H1 (cell line): ENCODE data around the gene TEKT4. TPM values are rescaled to one million over a fixed set of nuclear protein-coding genes. Genes with fewer than 3 reads are reported as not detected.

Source experiments
- CTCF ChIA-PET: fragments of 300-600 bp; sonication (Branson Sonifier 250); formaldehyde crosslinking; loops from one replicate; lab custom pipeline; 2021; ENCODE audit not compliant: partially characterized antibody; lab: Charles Lee
- POLR2A ChIA-PET: fragments of 300-600 bp; sonication (Branson Sonifier 250); formaldehyde crosslinking; loops from one replicate; lab custom pipeline; 2021; ENCODE audit warnings: inconsistent platforms; ENCODE audit not compliant: partially characterized antibody; lab: Charles Lee
- DNase-seq, 2 experiments: peaks; one replicate each; pipeline versions ENCODE4 v3.0.0 to v3.0.0-alpha.2; 2010 to 2022; ENCODE audit warnings: low spot score in 2 of 2, low read depth in 1 of 2, mixed read lengths in 1 of 2
- FAIRE-seq: peaks from 2 replicates; lab custom pipeline; 2011; peaks lifted over from hg19 to GRCh38; lab: Jason Lieb, UNC
- H2AFZ ChIP-seq: 2 replicates; pipeline ENCODE4 v1.8.1; 2012; ENCODE audit warnings: low read length, inconsistent platforms
- H2AK5ac ChIP-seq: 2 replicates; pipeline ENCODE4 v1.6.1; 2013; ENCODE audit warnings: low read depth, low read length
- H2BK120ac ChIP-seq: replicated peaks from 2 replicates; pipeline ENCODE3; 2013; ENCODE audit warnings: low read depth, low read length, inconsistent platforms
- H2BK12ac ChIP-seq: 2 replicates; pipeline ENCODE4 v1.6.1; 2013; ENCODE audit warnings: low read depth, low read length
- H2BK15ac ChIP-seq: 2 replicates; pipeline ENCODE4 v1.6.1; 2013; ENCODE audit warnings: low read length
- H2BK20ac ChIP-seq: 2 replicates; pipeline ENCODE4 v1.6.1; 2013; ENCODE audit warnings: low read length
- H2BK5ac ChIP-seq: 2 replicates; pipeline ENCODE4 v1.6.1; 2013; ENCODE audit warnings: low read depth, low read length
- H3K14ac ChIP-seq: 2 replicates; pipeline ENCODE4 v1.6.1; 2013; ENCODE audit warnings: inconsistent platforms; ENCODE audit not compliant: insufficient read length
- H3K18ac ChIP-seq: 2 replicates; pipeline ENCODE4 v1.6.1; 2013; ENCODE audit warnings: low read length; ENCODE audit errors: extremely low read depth
- H3K23ac ChIP-seq: 2 replicates; pipeline ENCODE4 v1.6.1; 2013; ENCODE audit warnings: inconsistent platforms; ENCODE audit not compliant: insufficient read length
- H3K23me2 ChIP-seq: 2 replicates; pipeline ENCODE4 v1.6.1; 2013; ENCODE audit warnings: low read depth, low read length
- H3K27ac ChIP-seq: 2 replicates; pipeline ENCODE4 v1.6.1; 2011; ENCODE audit warnings: low read depth, low read length, inconsistent platforms
- H3K27me3 ChIP-seq, 4 experiments: replicated peaks in 1 of 4; 1 replicate in 1 of 4; 2 replicates in 3 of 4; pipeline versions ENCODE4 v1.6.1 to v1.8.1; 2011 to 2013; ENCODE audit warnings: low read length in 3 of 4, mild to moderate bottlenecking in 3 of 4, inconsistent platforms in 2 of 4, mixed read lengths in 2 of 4, moderate library complexity in 1 of 4; ENCODE audit not compliant: control insufficient read depth in 3 of 4, insufficient read depth in 3 of 4; ENCODE audit errors: extremely low read depth in 1 of 4
- H3K36me3 ChIP-seq, 4 experiments: 2 replicates each; pipeline versions ENCODE4 v1.6.1 to v1.8.1; 2011 to 2013; ENCODE audit warnings: mild to moderate bottlenecking in 4 of 4, low read length in 3 of 4, moderate library complexity in 2 of 4, control low read depth in 1 of 4, inconsistent platforms in 1 of 4; ENCODE audit not compliant: insufficient read depth in 4 of 4, control insufficient read depth in 2 of 4
- H3K4ac ChIP-seq: replicated peaks from 2 replicates; pipeline ENCODE3; 2013; ENCODE audit warnings: low read length, low read depth, mixed read lengths, inconsistent platforms; ENCODE audit not compliant: insufficient read length
- H3K4me1 ChIP-seq, 4 experiments: replicated peaks in 1 of 4; 1 replicate in 1 of 4; 2 replicates in 3 of 4; pipeline versions ENCODE4 v1.6.1 to v1.8.1; 2011 to 2013; ENCODE audit warnings: low read length in 3 of 4, inconsistent platforms in 2 of 4, mixed read lengths in 1 of 4; ENCODE audit not compliant: insufficient read depth in 4 of 4, control insufficient read depth in 3 of 4
- H3K4me2 ChIP-seq, 2 experiments: 2 replicates each; pipeline versions ENCODE4 v1.6.1 to v1.8.1; 2011 to 2013; ENCODE audit warnings: low read depth in 2 of 2, low read length in 2 of 2, control low read depth in 1 of 2, inconsistent platforms in 1 of 2, mild to moderate bottlenecking in 1 of 2; ENCODE audit not compliant: insufficient read depth in 1 of 2
- H3K4me3 ChIP-seq, 4 experiments: fragments of 200-600, 300-600 bp in 1 of 4; sonication (generic), shearing (Covaris generic), sonication (Bioruptor Twin) in 1 of 4; 2 replicates each; pipeline versions ENCODE4 v1.5.1 to v1.8.1; 2011 to 2016; ENCODE audit warnings: low read length in 4 of 4, low read depth in 3 of 4, control low read depth in 2 of 4, inconsistent platforms in 2 of 4, mild to moderate bottlenecking in 2 of 4, mixed read lengths in 1 of 4, moderate library complexity in 1 of 4; ENCODE audit not compliant: insufficient read depth in 2 of 4; ENCODE audit errors: extremely low read depth in 1 of 4
- H3K56ac ChIP-seq: replicated peaks from 2 replicates; pipeline ENCODE3; 2013; ENCODE audit warnings: low read depth, mild to moderate bottlenecking, mixed read lengths, low read length, inconsistent platforms; ENCODE audit not compliant: insufficient read length
- H3K79me1 ChIP-seq: 2 replicates; pipeline ENCODE4 v1.6.1; 2013; ENCODE audit warnings: low read depth, low read length, control low read depth
- H3K79me2 ChIP-seq, 2 experiments: 2 replicates each; pipeline versions ENCODE4 v1.6.1 to v1.8.1; 2012 to 2013; ENCODE audit warnings: low read length in 2 of 2, mild to moderate bottlenecking in 2 of 2, inconsistent platforms in 1 of 2; ENCODE audit not compliant: insufficient read depth in 2 of 2, control insufficient read depth in 1 of 2
- H3K9ac ChIP-seq, 4 experiments: replicated peaks in 1 of 4; 1 replicate in 1 of 4; 2 replicates in 3 of 4; pipeline versions ENCODE4 v1.6.1 to v1.8.1; 2011 to 2013; ENCODE audit warnings: low read depth in 3 of 4, low read length in 3 of 4, control low read depth in 2 of 4, mild to moderate bottlenecking in 2 of 4, moderate library complexity in 2 of 4, inconsistent platforms in 1 of 4; ENCODE audit errors: extremely low read depth in 1 of 4
- H3K9me3 ChIP-seq, 2 experiments: 2 replicates each; pipeline versions ENCODE4 v1.6.1 to v1.8.1; 2012 to 2013; ENCODE audit warnings: mild to moderate bottlenecking in 2 of 2, moderate library complexity in 2 of 2, control low read depth in 1 of 2, inconsistent platforms in 1 of 2, low read depth in 1 of 2, low read length in 1 of 2, mixed read lengths in 1 of 2; ENCODE audit not compliant: insufficient read depth in 2 of 2
- H4K20me1 ChIP-seq, 2 experiments: replicated peaks in 1 of 2; 2 replicates each; pipeline versions ENCODE3 to v1.8.1; 2011 to 2013; ENCODE audit warnings: inconsistent platforms in 2 of 2, low read length in 2 of 2, mild to moderate bottlenecking in 1 of 2; ENCODE audit not compliant: insufficient read depth in 2 of 2, control insufficient read depth in 1 of 2
- H4K5ac ChIP-seq: 2 replicates; pipeline ENCODE4 v1.6.1; 2013; ENCODE audit warnings: low read length, low read depth, mixed read lengths, inconsistent platforms; ENCODE audit not compliant: insufficient read length
- H4K8ac ChIP-seq: 2 replicates; pipeline ENCODE4 v1.8.0; 2013; ENCODE audit warnings: mild to moderate bottlenecking, moderate library complexity, low read length, inconsistent platforms; ENCODE audit not compliant: insufficient read depth; ENCODE audit errors: extremely low read depth
- H4K91ac ChIP-seq: replicated peaks from 2 replicates; pipeline ENCODE3; 2013; ENCODE audit warnings: low read length, mixed read lengths, inconsistent platforms; ENCODE audit not compliant: insufficient read length
- BCL11A ChIP-seq, 2 experiments: IDR thresholded peaks; one replicate each; pipeline ENCODE4 v1.6.1; 2011; ENCODE audit warnings: low read depth in 2 of 2, low read length in 2 of 2, mild to moderate bottlenecking in 2 of 2
- KDM5A ChIP-seq: fragments of 200-600 bp; IDR thresholded peaks from 2 replicates; pipeline ENCODE4 v1.7.1; 2012; ENCODE audit warnings: mild to moderate bottlenecking, low read length, inconsistent platforms, mixed read lengths
- NRF1 ChIP-seq: IDR thresholded peaks from 2 replicates; pipeline ENCODE4 v1.6.1; 2011; ENCODE audit warnings: mild to moderate bottlenecking, low read depth, low read length, improper control_type of control experiment
- PHF8 ChIP-seq: fragments of 200-600 bp; sonication (generic); conservative IDR thresholded peaks from 2 replicates; pipeline ENCODE4 v1.7.1; 2012; ENCODE audit warnings: low read depth, mild to moderate bottlenecking, inconsistent platforms, low read length, moderate library complexity
- TAF7 ChIP-seq: optimal IDR thresholded peaks from 2 replicates; pipeline ENCODE3; 2011; ENCODE audit warnings: low read depth, mild to moderate bottlenecking, inconsistent platforms, low read length, moderate library complexity, borderline replicate concordance
- TCF12 ChIP-seq: IDR thresholded peaks from 2 replicates; pipeline ENCODE4 v1.6.1; 2011; ENCODE audit warnings: low read depth, mild to moderate bottlenecking, low read length
- ZNF274 ChIP-seq: IDR thresholded peaks from 2 replicates; pipeline ENCODE4 v1.7.0; 2012; ENCODE audit warnings: low read length, borderline replicate concordance; ENCODE audit errors: extremely low read depth
- WGBS, 2 experiments: shearing (Covaris generic) in 1 of 2; methylation state at CpG; one replicate each; pipeline versions ENCODE4 v1.1.6 to v1.1.7; 2013 to 2015; ENCODE audit warnings: low lambda C conversion rate in 2 of 2, mixed read lengths in 2 of 2, inconsistent platforms in 1 of 2, low coverage in 1 of 2, missing lambda C conversion rate in 1 of 2; ENCODE audit not compliant: insufficient replicate concordance in 2 of 2, insufficient coverage in 1 of 2, insufficient read length in 1 of 2; ENCODE audit errors: extremely low coverage in 1 of 2, missing lambda C conversion rate in 1 of 2; 5-methylcytosine and 5-hydroxymethylcytosine counted together
- polyA plus RNA-seq, 7 experiments: library from polyadenylated mRNA; depleted of rRNA in 3 of 7; stranded (reverse) in 5 of 7; unstranded in 2 of 7; fragments of >200 nt in 5 of 7; fragments of 200-250 nt in 2 of 7; gene quantifications; 1 replicate in 5 of 7; 2 replicates in 1 of 7; 4 replicates in 1 of 7; pipeline versions ENCODE4 v1.2.1 to v1.2.3, GENCODE V29; 2011 to 2013; ENCODE audit warnings: missing spikeins in 2 of 7, mixed read lengths in 2 of 7
- total RNA-seq: library from RNA; stranded (reverse); fragmentation: NEBNext Ultra II Directional; extraction: Animal tissue kit (Norgen Biotek cat#: 25700); gene quantifications from 2 replicates; pipeline ENCODE4 v1.2.1, GENCODE V29; 2021

The TEKT4 gene
- total and polyA plus RNA-seq, 2 of the 8 experiments (the other 6 are each of a cell fraction or from before 2014, with no cell fraction given): not detected

GRCh38 chr2:94890234-94890633 lies 19.0 kb downstream of the TEKT4 start:
- WGBS, 2 experiments: 83% methylated on average over 4 of the region's 4 CpGs; no CpG with 5 or more reads in 1 of the 2 experiments
- no peak overlapping the region for H2BK15ac ChIP-seq
- DNase-seq: no peak
- H3K23me2 ChIP-seq: no peaks in the 10 kb centered on the region
- H3K79me1 ChIP-seq: no peaks in the 10 kb centered on the region
- no peak overlapping the region for H2BK20ac ChIP-seq
- H3K4me3 ChIP-seq: no peak overlapping the region
- H2BK5ac ChIP-seq: no peak overlapping the region
- no peak overlapping the region for H2AFZ ChIP-seq
- no peak overlapping the region for H3K23ac ChIP-seq
- H3K27me3 ChIP-seq: no peaks in the 10 kb centered on the region
- H3K27ac ChIP-seq: no peak overlapping the region
- H4K20me1 ChIP-seq: no peaks in the 10 kb centered on the region
- CTCF ChIA-PET: no interaction called here
- H3K9me3 ChIP-seq: peaks cover 32 to 53% of the 10 kb centered on the region in 2 experiments
- TF ChIP-seq ZNF274: no peak
- TF ChIP-seq KDM5A: no peak
- no peak for TF ChIP-seq TAF7
- no peak for TF ChIP-seq PHF8
- TF ChIP-seq BCL11A (IDR thresholded peaks at IDR 0.05; ENCODE audit: low read depth in 2 of 2, low read length in 2 of 2): no peak
- no peak for TF ChIP-seq TCF12
- no peak for TF ChIP-seq NRF1
- H4K5ac ChIP-seq: no peak overlapping the region
- no peaks in the 10 kb centered on the region; a peak in 1 of 7 replicates for H3K4me1 ChIP-seq
- POLR2A ChIA-PET: no interaction called here
- no peak overlapping the region for H3K14ac ChIP-seq
- no peak overlapping the region for H2AK5ac ChIP-seq
- no peak overlapping the region for H3K4ac ChIP-seq
- H3K18ac ChIP-seq: no peak overlapping the region
- no peaks in the 10 kb centered on the region; a peak in 1 of 8 replicates for H3K36me3 ChIP-seq
- no peak overlapping the region for H4K91ac ChIP-seq
- H3K56ac ChIP-seq: no peak overlapping the region
- H2BK120ac ChIP-seq: no peak overlapping the region
- H4K8ac ChIP-seq: no peak overlapping the region
- no peak overlapping the region for H3K9ac ChIP-seq
- H2BK12ac ChIP-seq: no peak overlapping the region
- no peak overlapping the region for H3K4me2 ChIP-seq
- FAIRE-seq: no peak
- H3K79me2 ChIP-seq: no peaks in the 10 kb centered on the region
